GM12891 (cell line): ENCODE measurements around the gene CCKAR.

Experiments used
- PAX5 ChIP-seq: IDR thresholded peaks from 2 replicates; pipeline ENCODE4 v1.6.1; 2011; ENCODE audit warnings: low read length, moderate library complexity, mild to moderate bottlenecking; ENCODE audit not compliant: insufficient read depth, severe bottlenecking
- POLR2A ChIP-seq: IDR thresholded peaks from 2 replicates; pipeline ENCODE4 v1.6.1; 2011; ENCODE audit warnings: low read depth, low read length, control low read depth
- POLR2AphosphoS5 ChIP-seq: IDR thresholded peaks from 2 replicates; pipeline ENCODE4 v1.6.1; 2011; ENCODE audit warnings: low read depth, low read length, control low read depth
- POU2F2 ChIP-seq: IDR thresholded peaks from 2 replicates; pipeline ENCODE4 v1.6.1; 2011; ENCODE audit warnings: low read depth, mild to moderate bottlenecking, control low read depth, low read length, moderate library complexity
- SPI1 ChIP-seq: IDR thresholded peaks from 2 replicates; pipeline ENCODE4 v1.6.1; 2011; ENCODE audit warnings: low read depth, low read length, control low read depth
- TAF1 ChIP-seq: IDR thresholded peaks from 2 replicates; pipeline ENCODE4 v1.6.1; 2011; ENCODE audit warnings: low read depth, low read length, control low read depth

- TF ChIP-seq POLR2A (no peak), TAF1 (no peak), POLR2AphosphoS5 (no peak), PAX5 (no peak), POU2F2 (no peak), SPI1 (no peak)
Measured at GRCh38 chr4:26450418-26450817, 39.9 kb downstream of the CCKAR start.
